Neural cell (in vitro differentiated cells): ENCODE data around the gene EDARADD.

Experiments used
- EP300 ChIP-seq: fragments of 450-650 bp; conservative IDR thresholded peaks from 2 replicates; pipeline ENCODE4 v1.6.1; 2014; ENCODE audit warnings: antibody characterized with exemption, mild to moderate bottlenecking, moderate library complexity; ENCODE audit not compliant: poor library complexity, severe bottlenecking
- EZH2 ChIP-seq: fragments of 200-600, 300-800 bp; shearing (Covaris generic), sonication (generic); IDR thresholded peaks from 2 replicates; pipeline ENCODE4 v1.6.1; 2014; ENCODE audit warnings: antibody characterized with exemption, low read length, borderline replicate concordance, mild to moderate bottlenecking; ENCODE audit not compliant: insufficient read depth, poor library complexity, severe bottlenecking
- MXI1 ChIP-seq: fragments of 450-650 bp; conservative IDR thresholded peaks from 2 replicates; pipeline ENCODE4 v1.6.1; 2014; ENCODE audit warnings: antibody characterized with exemption, mild to moderate bottlenecking; ENCODE audit not compliant: poor library complexity, severe bottlenecking
- POLR2AphosphoS5 ChIP-seq: IDR thresholded peaks from 2 replicates; pipeline ENCODE4 v1.6.1; 2012
- RAD21 ChIP-seq: fragments of 450-650 bp; conservative IDR thresholded peaks from 2 replicates; pipeline ENCODE4 v1.6.1; 2014; ENCODE audit warnings: antibody characterized with exemption, mild to moderate bottlenecking, moderate library complexity
- REST ChIP-seq: IDR thresholded peaks from 2 replicates; pipeline ENCODE4 v1.6.1; 2012; ENCODE audit warnings: borderline replicate concordance
- SMC3 ChIP-seq: fragments of 450-650 bp; conservative IDR thresholded peaks from 2 replicates; pipeline ENCODE4 v1.6.1; 2014; ENCODE audit warnings: antibody characterized with exemption, mild to moderate bottlenecking, moderate library complexity; ENCODE audit not compliant: poor library complexity
- TAF1 ChIP-seq: IDR thresholded peaks from 2 replicates; pipeline ENCODE4 v1.6.1; 2012; ENCODE audit warnings: low read depth
- TF ChIP-seq, protein P1 (sequence below): fragments of 450-650 bp; IDR thresholded peaks from 2 replicates; pipeline ENCODE4 v1.5.1; 2014; ENCODE audit warnings: antibody characterized with exemption, mild to moderate bottlenecking, moderate library complexity; ENCODE audit not compliant: poor library complexity, severe bottlenecking

GRCh38 chr1:236370420-236370819 lies 23.7 kb upstream of the EDARADD start:
- TF ChIP-seq, protein P1, sequence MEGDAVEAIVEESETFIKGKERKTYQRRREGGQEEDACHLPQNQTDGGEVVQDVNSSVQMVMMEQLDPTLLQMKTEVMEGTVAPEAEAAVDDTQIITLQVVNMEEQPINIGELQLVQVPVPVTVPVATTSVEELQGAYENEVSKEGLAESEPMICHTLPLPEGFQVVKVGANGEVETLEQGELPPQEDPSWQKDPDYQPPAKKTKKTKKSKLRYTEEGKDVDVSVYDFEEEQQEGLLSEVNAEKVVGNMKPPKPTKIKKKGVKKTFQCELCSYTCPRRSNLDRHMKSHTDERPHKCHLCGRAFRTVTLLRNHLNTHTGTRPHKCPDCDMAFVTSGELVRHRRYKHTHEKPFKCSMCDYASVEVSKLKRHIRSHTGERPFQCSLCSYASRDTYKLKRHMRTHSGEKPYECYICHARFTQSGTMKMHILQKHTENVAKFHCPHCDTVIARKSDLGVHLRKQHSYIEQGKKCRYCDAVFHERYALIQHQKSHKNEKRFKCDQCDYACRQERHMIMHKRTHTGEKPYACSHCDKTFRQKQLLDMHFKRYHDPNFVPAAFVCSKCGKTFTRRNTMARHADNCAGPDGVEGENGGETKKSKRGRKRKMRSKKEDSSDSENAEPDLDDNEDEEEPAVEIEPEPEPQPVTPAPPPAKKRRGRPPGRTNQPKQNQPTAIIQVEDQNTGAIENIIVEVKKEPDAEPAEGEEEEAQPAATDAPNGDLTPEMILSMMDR, result no peak
- no peak for TF ChIP-seq EZH2
- TF ChIP-seq POLR2AphosphoS5, result no peak
- TF ChIP-seq TAF1, result no peak
- TF ChIP-seq MXI1, result no peak
- no peak for TF ChIP-seq EP300
- no peak for TF ChIP-seq REST
- TF ChIP-seq RAD21, result no peak
- no peak for TF ChIP-seq SMC3
